ENCODE data around the gene LALBA. TPM values are rescaled to one million over a fixed set of nuclear protein-coding genes. Genes with fewer than 3 reads are reported as not detected.
"Not testable (repeated sequence)": the region's sequence is repeated elsewhere in the genome, so short reads cannot be mapped to it uniquely, and the experiment has no call there.

LALBA gene
- polyA plus RNA-seq, 1 of the 3 experiments (the other 2 are of a cell fraction) = not detected

DNA sequence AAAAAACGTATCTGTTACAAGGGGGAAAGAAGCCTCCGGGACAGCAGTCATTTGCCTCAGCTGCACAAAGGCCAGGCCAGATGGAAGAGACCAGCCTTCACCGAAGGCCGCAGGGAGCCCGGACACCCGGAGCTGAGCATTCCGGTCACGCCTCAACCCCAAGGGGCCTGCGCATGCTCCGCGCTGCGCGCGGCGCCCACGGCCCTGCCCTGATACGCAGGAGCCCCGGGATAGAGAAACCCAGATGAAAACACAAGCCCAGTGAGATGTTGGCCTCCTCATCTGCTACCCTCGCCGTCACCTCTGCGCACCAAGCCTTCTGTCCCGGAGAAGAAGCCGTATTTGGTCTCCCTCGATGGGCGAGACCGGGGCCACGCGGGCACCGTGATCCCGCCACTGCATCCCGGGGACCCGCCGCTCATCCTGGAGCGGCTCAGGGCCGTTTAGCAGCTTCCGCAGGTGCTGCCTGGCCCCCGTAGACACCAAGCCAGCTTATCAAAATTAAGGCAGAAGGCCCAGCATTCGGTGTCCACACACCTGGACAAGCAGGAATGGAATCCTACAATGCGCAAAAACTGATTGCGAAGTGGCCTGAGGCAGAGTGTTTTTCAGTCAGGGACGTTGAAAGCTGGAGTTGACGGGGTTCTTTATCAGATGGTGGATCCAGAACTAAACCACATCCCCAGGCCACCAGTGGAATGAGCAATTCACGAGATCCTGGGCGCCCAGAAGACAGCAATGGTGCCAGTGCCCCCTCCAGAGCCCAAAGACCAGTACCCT, 41.8 kb downstream of the LALBA start:
- no peaks in the 10 kb centered on the region for H3K79me2 ChIP-seq (ENCODE audit: insufficient read depth)
- H3K9me3 ChIP-seq = no peaks in the 10 kb centered on the region
- POLR2A ChIA-PET = no interaction called here
- no peaks in the 10 kb centered on the region for H4K20me1 ChIP-seq (ENCODE audit: insufficient read depth)
- WGBS (ENCODE audit: low lambda C conversion rate) = 62% methylated on average over 38 of the region's 44 CpGs
- peaks cover 15% of the 10 kb centered on the region; the same call in 1 of the 2 replicates for H3K27me3 ChIP-seq (ENCODE audit: insufficient read depth)
- CTCF ChIA-PET = no interaction called here
- H3F3A ChIP-seq (replicated peaks; ENCODE audit: insufficient read depth) = no peaks in the 10 kb centered on the region
- H3K4me2 ChIP-seq = no peak overlapping the region
- H3K4me3 ChIP-seq (ENCODE audit: low read depth in 2 of 2, low read length in 1 of 2) = no peak overlapping the region
- TF ChIP-seq GABPA (IDR thresholded peaks at IDR 0.05; ENCODE audit: low read depth) (no peak), CTCF (IDR thresholded peaks at IDR 0.05) (no peak), ELF1 (IDR thresholded peaks at IDR 0.05) (no peak), CHD2 (IDR thresholded peaks at IDR 0.05; ENCODE audit: low read length, partially characterized antibody) (no peak), FOXJ3 (CRISPR knock-in tag; IDR thresholded peaks at IDR 0.05) (no peak)
- no peak for DNase-seq
- H3K4me1 ChIP-seq (ENCODE audit: control insufficient read depth in 1 of 2, insufficient read depth in 2 of 2, low read depth in 1 of 2, low read length in 1 of 2) = no peaks in the 10 kb centered on the region
- no peak overlapping the region for H3K9ac ChIP-seq
- no peaks in the 10 kb centered on the region for H3K9me2 ChIP-seq
- H3K36me3 ChIP-seq (replicated peaks in 1 of 2; ENCODE audit: control insufficient read depth in 1 of 2, insufficient read depth in 2 of 2, low read length in 1 of 2) = no peaks in the 10 kb centered on the region
- H3K27ac ChIP-seq (ENCODE audit: low read depth in 2 of 2, low read length in 1 of 2) = no peak overlapping the region
- H2AFZ ChIP-seq (ENCODE audit: low read depth) = no peak overlapping the region

DNA sequence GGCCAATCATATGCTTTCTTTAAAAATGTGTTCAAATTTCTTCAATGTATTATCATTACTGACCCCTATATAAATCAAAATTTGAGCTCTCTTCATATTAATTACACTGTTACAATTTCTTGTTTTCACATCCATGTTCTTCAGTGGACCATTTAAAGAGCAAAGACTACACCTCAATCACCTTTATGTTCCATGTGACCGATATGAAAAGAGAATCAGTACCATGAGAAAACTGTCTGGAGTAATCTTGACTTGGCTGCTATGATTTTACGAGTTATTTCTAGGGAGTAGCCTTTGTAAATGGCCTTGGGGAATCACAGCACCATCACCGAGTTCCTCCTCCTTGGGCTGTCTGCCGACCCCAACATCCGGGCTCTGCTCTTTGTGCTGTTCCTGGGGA, 44.5 kb downstream of the LALBA start, which contains the start of gene OR8S1:
TSS of gene OR8S1 (plus strand) at position 301 of the 400 bp plus-strand sequence. CDS start at position 301, 0 bp downstream.
- H2AFZ ChIP-seq (ENCODE audit: low read depth) = no peak within 1 kb of the TSS
- no peaks in the 10 kb centered on the region for H3K9me2 ChIP-seq
- H3K79me2 ChIP-seq (ENCODE audit: insufficient read depth) = no peaks in the 10 kb centered on the region
- TF ChIP-seq REST (IDR thresholded peaks at IDR 0.05; ENCODE audit: low read depth, low read length) (no peak), SIN3A (IDR thresholded peaks at IDR 0.05; ENCODE audit: borderline replicate concordance, low read depth, low read length) (no peak), MEF2A (IDR thresholded peaks at IDR 0.05; ENCODE audit: borderline replicate concordance, low read depth) (no peak), MAX (IDR thresholded peaks at IDR 0.05; ENCODE audit: low read depth) (no peak), RFX5 (IDR thresholded peaks at IDR 0.05; ENCODE audit: low read length) (no peak), GATA2 (CRISPR knock-in tag; IDR thresholded peaks at IDR 0.05) (no peak), MXI1 (IDR thresholded peaks at IDR 0.05; ENCODE audit: low read depth, low read length) (no peak), FOXJ3 (CRISPR knock-in tag; IDR thresholded peaks at IDR 0.05) (no peak), EZH2phosphoT487 (IDR thresholded peaks at IDR 0.05; ENCODE audit: borderline replicate concordance, low read depth) (no peak)
- peaks cover 15% of the 10 kb centered on the region; the same call in 1 of the 2 replicates for H3K27me3 ChIP-seq (ENCODE audit: insufficient read depth)
- no peak for DNase-seq
- H3K4me2 ChIP-seq = no peak within 1 kb of the TSS
- H3K4me1 ChIP-seq (ENCODE audit: control insufficient read depth in 1 of 2, insufficient read depth in 2 of 2, low read depth in 1 of 2, low read length in 1 of 2) = no peaks in the 10 kb centered on the region
- no peaks in the 10 kb centered on the region for H3K9me3 ChIP-seq
- H3K4me3 ChIP-seq (ENCODE audit: low read depth in 2 of 2, low read length in 1 of 2) = no peak within 1 kb of the TSS
- ChIA-PET POLR2A (no interaction called here), CTCF (no interaction called here)
- 10% methylated on average over 5 of the region's 5 CpGs for WGBS (ENCODE audit: low lambda C conversion rate)
- H4K20me1 ChIP-seq (ENCODE audit: insufficient read depth) = no peaks in the 10 kb centered on the region
- no peaks in the 10 kb centered on the region for H3F3A ChIP-seq (replicated peaks; ENCODE audit: insufficient read depth)
- no peaks in the 10 kb centered on the region for H3K36me3 ChIP-seq (replicated peaks in 1 of 2; ENCODE audit: control insufficient read depth in 1 of 2, insufficient read depth in 2 of 2, low read length in 1 of 2)
- H3K9ac ChIP-seq = no peak within 1 kb of the TSS
- H3K27ac ChIP-seq (ENCODE audit: low read depth in 2 of 2, low read length in 1 of 2) = no peak within 1 kb of the TSS

GRCh38 chr12:48520381-48520780, 49.5 kb downstream of the LALBA start:
- H3K79me2 ChIP-seq (ENCODE audit: insufficient read depth); H3K27ac ChIP-seq (ENCODE audit: low read depth in 2 of 2, low read length in 1 of 2); H3K4me3 ChIP-seq (ENCODE audit: low read depth in 2 of 2, low read length in 1 of 2); H2AFZ ChIP-seq (ENCODE audit: low read depth); H3K27me3 ChIP-seq (ENCODE audit: insufficient read depth); H3K4me1 ChIP-seq (ENCODE audit: control insufficient read depth in 1 of 2, insufficient read depth in 2 of 2, low read depth in 1 of 2, low read length in 1 of 2); DNase-seq; H3K9me2 ChIP-seq; H3K9me3 ChIP-seq; H3K36me3 ChIP-seq (replicated peaks in 1 of 2; ENCODE audit: control insufficient read depth in 1 of 2, insufficient read depth in 2 of 2, low read length in 1 of 2); H3F3A ChIP-seq (replicated peaks; ENCODE audit: insufficient read depth); H3K4me2 ChIP-seq; H4K20me1 ChIP-seq (ENCODE audit: insufficient read depth); POLR2A ChIA-PET; CTCF ChIA-PET; H3K9ac ChIP-seq: not testable (repeated sequence)
- WGBS (ENCODE audit: low lambda C conversion rate) = 60% methylated on average over 10 of the region's 24 CpGs

All from SK-N-SH (cell line).